H1 (cell line): ENCODE measurements around the gene RCAN2. TPM values are rescaled to one million over a fixed set of nuclear protein-coding genes. Genes with fewer than 3 reads are reported as not detected.
"Not testable (repeated sequence)": the region's sequence is repeated elsewhere in the genome, so short reads cannot be mapped to it uniquely, and the experiment has no call there.

Source experiments
- CTCF ChIA-PET: fragments of 300-600 bp; sonication (Branson Sonifier 250); formaldehyde crosslinking; loops from one replicate; lab custom pipeline; 2021; ENCODE audit not compliant: partially characterized antibody; lab: Charles Lee
- POLR2A ChIA-PET: fragments of 300-600 bp; sonication (Branson Sonifier 250); formaldehyde crosslinking; loops from one replicate; lab custom pipeline; 2021; ENCODE audit warnings: inconsistent platforms; ENCODE audit not compliant: partially characterized antibody; lab: Charles Lee
- DNase-seq, 2 experiments: peaks; one replicate each; pipeline versions ENCODE4 v3.0.0 to v3.0.0-alpha.2; 2010 to 2022; ENCODE audit warnings: low spot score in 2 of 2, low read depth in 1 of 2, mixed read lengths in 1 of 2
- FAIRE-seq: peaks from 2 replicates; lab custom pipeline; 2011; peaks lifted over from hg19 to GRCh38; lab: Jason Lieb, UNC
- H2AFZ ChIP-seq: 2 replicates; pipeline ENCODE4 v1.8.1; 2012; ENCODE audit warnings: low read length, inconsistent platforms
- H2AK5ac ChIP-seq: 2 replicates; pipeline ENCODE4 v1.6.1; 2013; ENCODE audit warnings: low read depth, low read length
- H2BK120ac ChIP-seq: replicated peaks from 2 replicates; pipeline ENCODE3; 2013; ENCODE audit warnings: low read depth, low read length, inconsistent platforms
- H2BK12ac ChIP-seq: 2 replicates; pipeline ENCODE4 v1.6.1; 2013; ENCODE audit warnings: low read depth, low read length
- H2BK15ac ChIP-seq: 2 replicates; pipeline ENCODE4 v1.6.1; 2013; ENCODE audit warnings: low read length
- H2BK20ac ChIP-seq: 2 replicates; pipeline ENCODE4 v1.6.1; 2013; ENCODE audit warnings: low read length
- H2BK5ac ChIP-seq: 2 replicates; pipeline ENCODE4 v1.6.1; 2013; ENCODE audit warnings: low read depth, low read length
- H3K14ac ChIP-seq: 2 replicates; pipeline ENCODE4 v1.6.1; 2013; ENCODE audit warnings: inconsistent platforms; ENCODE audit not compliant: insufficient read length
- H3K18ac ChIP-seq: 2 replicates; pipeline ENCODE4 v1.6.1; 2013; ENCODE audit warnings: low read length; ENCODE audit errors: extremely low read depth
- H3K23ac ChIP-seq: 2 replicates; pipeline ENCODE4 v1.6.1; 2013; ENCODE audit warnings: inconsistent platforms; ENCODE audit not compliant: insufficient read length
- H3K23me2 ChIP-seq: 2 replicates; pipeline ENCODE4 v1.6.1; 2013; ENCODE audit warnings: low read depth, low read length
- H3K27ac ChIP-seq: 2 replicates; pipeline ENCODE4 v1.6.1; 2011; ENCODE audit warnings: low read depth, low read length, inconsistent platforms
- H3K27me3 ChIP-seq, 4 experiments: replicated peaks in 1 of 4; 1 replicate in 1 of 4; 2 replicates in 3 of 4; pipeline versions ENCODE4 v1.6.1 to v1.8.1; 2011 to 2013; ENCODE audit warnings: low read length in 3 of 4, mild to moderate bottlenecking in 3 of 4, inconsistent platforms in 2 of 4, mixed read lengths in 2 of 4, moderate library complexity in 1 of 4; ENCODE audit not compliant: control insufficient read depth in 3 of 4, insufficient read depth in 3 of 4; ENCODE audit errors: extremely low read depth in 1 of 4
- H3K36me3 ChIP-seq, 4 experiments: 2 replicates each; pipeline versions ENCODE4 v1.6.1 to v1.8.1; 2011 to 2013; ENCODE audit warnings: mild to moderate bottlenecking in 4 of 4, low read length in 3 of 4, moderate library complexity in 2 of 4, control low read depth in 1 of 4, inconsistent platforms in 1 of 4; ENCODE audit not compliant: insufficient read depth in 4 of 4, control insufficient read depth in 2 of 4
- H3K4ac ChIP-seq: replicated peaks from 2 replicates; pipeline ENCODE3; 2013; ENCODE audit warnings: low read length, low read depth, mixed read lengths, inconsistent platforms; ENCODE audit not compliant: insufficient read length
- H3K4me1 ChIP-seq, 4 experiments: replicated peaks in 1 of 4; 1 replicate in 1 of 4; 2 replicates in 3 of 4; pipeline versions ENCODE4 v1.6.1 to v1.8.1; 2011 to 2013; ENCODE audit warnings: low read length in 3 of 4, inconsistent platforms in 2 of 4, mixed read lengths in 1 of 4; ENCODE audit not compliant: insufficient read depth in 4 of 4, control insufficient read depth in 3 of 4
- H3K4me2 ChIP-seq, 2 experiments: 2 replicates each; pipeline versions ENCODE4 v1.6.1 to v1.8.1; 2011 to 2013; ENCODE audit warnings: low read depth in 2 of 2, low read length in 2 of 2, control low read depth in 1 of 2, inconsistent platforms in 1 of 2, mild to moderate bottlenecking in 1 of 2; ENCODE audit not compliant: insufficient read depth in 1 of 2
- H3K4me3 ChIP-seq, 4 experiments: fragments of 200-600, 300-600 bp in 1 of 4; sonication (generic), shearing (Covaris generic), sonication (Bioruptor Twin) in 1 of 4; 2 replicates each; pipeline versions ENCODE4 v1.5.1 to v1.8.1; 2011 to 2016; ENCODE audit warnings: low read length in 4 of 4, low read depth in 3 of 4, control low read depth in 2 of 4, inconsistent platforms in 2 of 4, mild to moderate bottlenecking in 2 of 4, mixed read lengths in 1 of 4, moderate library complexity in 1 of 4; ENCODE audit not compliant: insufficient read depth in 2 of 4; ENCODE audit errors: extremely low read depth in 1 of 4
- H3K56ac ChIP-seq: replicated peaks from 2 replicates; pipeline ENCODE3; 2013; ENCODE audit warnings: low read depth, mild to moderate bottlenecking, mixed read lengths, low read length, inconsistent platforms; ENCODE audit not compliant: insufficient read length
- H3K79me1 ChIP-seq: 2 replicates; pipeline ENCODE4 v1.6.1; 2013; ENCODE audit warnings: low read depth, low read length, control low read depth
- H3K79me2 ChIP-seq, 2 experiments: 2 replicates each; pipeline versions ENCODE4 v1.6.1 to v1.8.1; 2012 to 2013; ENCODE audit warnings: low read length in 2 of 2, mild to moderate bottlenecking in 2 of 2, inconsistent platforms in 1 of 2; ENCODE audit not compliant: insufficient read depth in 2 of 2, control insufficient read depth in 1 of 2
- H3K9ac ChIP-seq, 4 experiments: replicated peaks in 1 of 4; 1 replicate in 1 of 4; 2 replicates in 3 of 4; pipeline versions ENCODE4 v1.6.1 to v1.8.1; 2011 to 2013; ENCODE audit warnings: low read depth in 3 of 4, low read length in 3 of 4, control low read depth in 2 of 4, mild to moderate bottlenecking in 2 of 4, moderate library complexity in 2 of 4, inconsistent platforms in 1 of 4; ENCODE audit errors: extremely low read depth in 1 of 4
- H3K9me3 ChIP-seq, 2 experiments: 2 replicates each; pipeline versions ENCODE4 v1.6.1 to v1.8.1; 2012 to 2013; ENCODE audit warnings: mild to moderate bottlenecking in 2 of 2, moderate library complexity in 2 of 2, control low read depth in 1 of 2, inconsistent platforms in 1 of 2, low read depth in 1 of 2, low read length in 1 of 2, mixed read lengths in 1 of 2; ENCODE audit not compliant: insufficient read depth in 2 of 2
- H4K20me1 ChIP-seq, 2 experiments: replicated peaks in 1 of 2; 2 replicates each; pipeline versions ENCODE3 to v1.8.1; 2011 to 2013; ENCODE audit warnings: inconsistent platforms in 2 of 2, low read length in 2 of 2, mild to moderate bottlenecking in 1 of 2; ENCODE audit not compliant: insufficient read depth in 2 of 2, control insufficient read depth in 1 of 2
- H4K5ac ChIP-seq: 2 replicates; pipeline ENCODE4 v1.6.1; 2013; ENCODE audit warnings: low read length, low read depth, mixed read lengths, inconsistent platforms; ENCODE audit not compliant: insufficient read length
- H4K8ac ChIP-seq: 2 replicates; pipeline ENCODE4 v1.8.0; 2013; ENCODE audit warnings: mild to moderate bottlenecking, moderate library complexity, low read length, inconsistent platforms; ENCODE audit not compliant: insufficient read depth; ENCODE audit errors: extremely low read depth
- H4K91ac ChIP-seq: replicated peaks from 2 replicates; pipeline ENCODE3; 2013; ENCODE audit warnings: low read length, mixed read lengths, inconsistent platforms; ENCODE audit not compliant: insufficient read length
- polyA plus RNA-seq, 7 experiments: library from polyadenylated mRNA; depleted of rRNA in 3 of 7; stranded (reverse) in 5 of 7; unstranded in 2 of 7; fragments of >200 nt in 5 of 7; fragments of 200-250 nt in 2 of 7; gene quantifications; 1 replicate in 5 of 7; 2 replicates in 1 of 7; 4 replicates in 1 of 7; pipeline versions ENCODE4 v1.2.1 to v1.2.3, GENCODE V29; 2011 to 2013; ENCODE audit warnings: missing spikeins in 2 of 7, mixed read lengths in 2 of 7
- total RNA-seq: library from RNA; stranded (reverse); fragmentation: NEBNext Ultra II Directional; extraction: Animal tissue kit (Norgen Biotek cat#: 25700); gene quantifications from 2 replicates; pipeline ENCODE4 v1.2.1, GENCODE V29; 2021

Gene RCAN2
- total and polyA plus RNA-seq, 2 of the 8 experiments (the other 6 are each of a cell fraction or from before 2014, with no cell fraction given): 5.0 to 8.5 TPM

- H3K56ac ChIP-seq, H2AK5ac ChIP-seq, H2BK120ac ChIP-seq, H3K4me1 ChIP-seq, H3K4ac ChIP-seq, POLR2A ChIA-PET, CTCF ChIA-PET, H4K20me1 ChIP-seq, H3K4me2 ChIP-seq, FAIRE-seq, H2AFZ ChIP-seq, H2BK15ac ChIP-seq, H3K36me3 ChIP-seq, H3K9me3 ChIP-seq, H3K9ac ChIP-seq, H2BK20ac ChIP-seq, H3K27me3 ChIP-seq, H3K79me2 ChIP-seq, H3K23ac ChIP-seq, H3K18ac ChIP-seq, H3K27ac ChIP-seq, DNase-seq, H3K14ac ChIP-seq, H2BK5ac ChIP-seq, H4K8ac ChIP-seq, H3K23me2 ChIP-seq, H4K5ac ChIP-seq, H4K91ac ChIP-seq, H2BK12ac ChIP-seq, H3K79me1 ChIP-seq, H3K4me3 ChIP-seq: not testable (repeated sequence)
Observed at GRCh38 chr6:46332448-46332847, 158.8 kb downstream of the RCAN2 start.
